ENCODE results near the gene PIK3R5.
"Not testable (repeated sequence)": the region's sequence is repeated elsewhere in the genome, so short reads cannot be mapped to it uniquely, and the experiment has no call there.

The PIK3R5 gene

GRCh38 chr17:8965394-8966168, at the start of gene PIK3R5:
Gene PIK3R5 (minus strand): TSS chr17:8965707. CDS start chr17:8911494, 54,213 bp downstream.
- DNase-seq = peak; percentile 79

GRCh38 chr17:9011001-9011400, 45.5 kb upstream of the PIK3R5 start:
- no peak for DNase-seq

GRCh38 chr17:9009737-9010136, 44.2 kb upstream of the PIK3R5 start:
- no peak for DNase-seq

- DNase-seq = no peak
Observed at GRCh38 chr17:9009096-9009495, 43.6 kb upstream of the PIK3R5 start.

GRCh38 chr17:9007052-9007714, 41.7 kb upstream of the PIK3R5 start:
- DNase-seq = no peak

- DNase-seq = no peak
Observed at GRCh38 chr17:9006175-9006767, 40.8 kb upstream of the PIK3R5 start.

GRCh38 chr17:9004961-9005285, 39.4 kb upstream of the PIK3R5 start:
- no peak for DNase-seq

- no peak for DNase-seq
Observed at GRCh38 chr17:9004132-9004960, 38.8 kb upstream of the PIK3R5 start.

GRCh38 chr17:9003355-9004131, 38.0 kb upstream of the PIK3R5 start:
- no peak for DNase-seq

GRCh38 chr17:9002606-9003354, 37.3 kb upstream of the PIK3R5 start:
- DNase-seq = peak; percentile 54

- no peak for DNase-seq
Observed at GRCh38 chr17:9002227-9002605, 36.7 kb upstream of the PIK3R5 start.

- DNase-seq = no peak
Observed at GRCh38 chr17:9001559-9001958, 36.1 kb upstream of the PIK3R5 start.

GRCh38 chr17:8997994-8998628, 32.6 kb upstream of the PIK3R5 start:
- DNase-seq = peak; percentile 86

GRCh38 chr17:8995711-8996110, 30.2 kb upstream of the PIK3R5 start:
- no peak for DNase-seq

- DNase-seq = peak; percentile 87
Observed at GRCh38 chr17:8994319-8994718, 28.8 kb upstream of the PIK3R5 start.

- DNase-seq = peak; percentile 83
Observed at GRCh38 chr17:8991514-8992285, 26.2 kb upstream of the PIK3R5 start.

GRCh38 chr17:8988263-8988935, 22.9 kb upstream of the PIK3R5 start:
- DNase-seq = not testable (repeated sequence)

- no peak for DNase-seq
Observed at GRCh38 chr17:8986295-8986694, 20.8 kb upstream of the PIK3R5 start.

- no peak for DNase-seq
Observed at GRCh38 chr17:8985054-8985701, 19.7 kb upstream of the PIK3R5 start.
